Neuronal stem cell (in vitro differentiated cells): ENCODE results near the gene PLXNB3.

Experiments
- DNase-seq: peaks from one replicate; pipeline ENCODE4 v3.0.0-alpha.2; 2013; ENCODE audit warnings: low spot score
- H2AFZ ChIP-seq: one replicate; pipeline ENCODE4 v1.6.1; 2013; ENCODE audit warnings: mild to moderate bottlenecking, low read length, inconsistent platforms
- H2AK5ac ChIP-seq: 2 replicates; pipeline ENCODE4 v1.6.1; 2013; ENCODE audit warnings: low read depth, mild to moderate bottlenecking, inconsistent platforms, low read length, moderate library complexity, mixed read lengths
- H2BK120ac ChIP-seq: 2 replicates; pipeline ENCODE4 v1.6.1; 2013; ENCODE audit warnings: low read depth, mild to moderate bottlenecking, inconsistent platforms, low read length, moderate library complexity, mixed read lengths
- H2BK12ac ChIP-seq: one replicate; pipeline ENCODE4 v1.6.1; 2013; ENCODE audit warnings: low read length, inconsistent platforms
- H2BK15ac ChIP-seq: 2 replicates; pipeline ENCODE4 v1.6.1; 2013; ENCODE audit warnings: mild to moderate bottlenecking, low read length, inconsistent platforms, mixed read lengths
- H2BK5ac ChIP-seq: one replicate; pipeline ENCODE4 v1.6.1; 2013; ENCODE audit warnings: inconsistent platforms, mild to moderate bottlenecking, low read length, moderate library complexity
- H3K14ac ChIP-seq: one replicate; pipeline ENCODE4 v1.6.1; 2013; ENCODE audit warnings: low read length, inconsistent platforms
- H3K18ac ChIP-seq: 2 replicates; pipeline ENCODE4 v1.6.1; 2013; ENCODE audit warnings: low read length, inconsistent platforms
- H3K23ac ChIP-seq: 2 replicates; pipeline ENCODE4 v1.6.1; 2013; ENCODE audit warnings: low read depth, mild to moderate bottlenecking, mixed read lengths, low read length, inconsistent platforms; ENCODE audit not compliant: poor library complexity
- H3K27ac ChIP-seq: replicated peaks from 3 replicates; pipeline ENCODE4 v1.5.1; 2013; ENCODE audit warnings: low read length, inconsistent platforms
- H3K27me3 ChIP-seq, 3 experiments: 2 replicates each; pipeline ENCODE4 v1.6.1; 2013; ENCODE audit warnings: low read length in 3 of 3, mild to moderate bottlenecking in 2 of 3, inconsistent platforms in 1 of 3, low read depth in 1 of 3, mixed read lengths in 1 of 3, moderate library complexity in 1 of 3; ENCODE audit not compliant: control insufficient read depth in 3 of 3, insufficient read depth in 3 of 3
- H3K36me3 ChIP-seq, 2 donors: replicated peaks in 1 of 2; 2 replicates each; pipeline ENCODE4 v1.6.1; 2013; ENCODE audit warnings: low read length in 2 of 2; ENCODE audit not compliant: control insufficient read depth in 2 of 2, insufficient read depth in 2 of 2
- H3K4ac ChIP-seq: 2 replicates; pipeline ENCODE4 v1.6.1; 2013; ENCODE audit warnings: inconsistent platforms, mild to moderate bottlenecking, low read length, moderate library complexity
- H3K4me1 ChIP-seq, 2 donors: 1 replicate in 1 of 2; 2 replicates in 1 of 2; pipeline ENCODE4 v1.6.1; 2013; ENCODE audit warnings: low read length in 2 of 2, low read depth in 1 of 2; ENCODE audit not compliant: control insufficient read depth in 2 of 2, insufficient read depth in 1 of 2
- H3K4me2 ChIP-seq: one replicate; pipeline ENCODE4 v1.6.1; 2013; ENCODE audit warnings: mild to moderate bottlenecking, low read length, inconsistent platforms; ENCODE audit not compliant: insufficient read depth, poor library complexity, severe bottlenecking
- H3K4me3 ChIP-seq, 2 donors: 2 replicates each; pipeline ENCODE4 v1.5.1; 2013; ENCODE audit warnings: low read length in 2 of 2, mild to moderate bottlenecking in 2 of 2, inconsistent platforms in 1 of 2, moderate library complexity in 1 of 2
- H3K79me1 ChIP-seq: one replicate; pipeline ENCODE4 v1.6.1; 2013; ENCODE audit warnings: low read depth, mild to moderate bottlenecking, inconsistent platforms, low read length, moderate library complexity
- H3K9ac ChIP-seq: one replicate; pipeline ENCODE4 v1.6.1; 2013; ENCODE audit warnings: mild to moderate bottlenecking, low read depth, low read length, inconsistent platforms; ENCODE audit not compliant: poor library complexity
- H3K9me3 ChIP-seq, 2 donors: replicated peaks in 1 of 2; 2 replicates each; pipeline versions ENCODE3 to v1.6.1; 2013; ENCODE audit warnings: low read length in 2 of 2, mild to moderate bottlenecking in 2 of 2, inconsistent platforms in 1 of 2, low read depth in 1 of 2, mixed read lengths in 1 of 2, moderate library complexity in 1 of 2; ENCODE audit not compliant: control insufficient read depth in 2 of 2, insufficient read depth in 1 of 2
- H4K8ac ChIP-seq: one replicate; pipeline ENCODE4 v1.6.1; 2013; ENCODE audit warnings: low read depth, mild to moderate bottlenecking, inconsistent platforms, low read length, moderate library complexity
- H4K91ac ChIP-seq: one replicate; pipeline ENCODE4 v1.6.1; 2013; ENCODE audit warnings: low read length, low read depth, mild to moderate bottlenecking, inconsistent platforms; ENCODE audit not compliant: poor library complexity
- WGBS, 2 donors: extraction: QIAGEN DNeasy Blood & Tissue Kit; methylation state at CpG; one replicate each; pipeline ENCODE4 v1.1.7; 2013; ENCODE audit warnings: missing lambda C conversion rate in 2 of 2, mixed read lengths in 1 of 2; ENCODE audit not compliant: insufficient read length in 2 of 2, insufficient replicate concordance in 1 of 2; ENCODE audit errors: extremely low coverage in 2 of 2; 5-methylcytosine and 5-hydroxymethylcytosine counted together

PLXNB3 gene

GRCh38 chrX:153732401-153732800 is 31.6 kb upstream of the PLXNB3 start:
- Histone ChIP-seq H4K91ac (no peak overlapping the region), H3K23ac (no peak overlapping the region), H3K4me1 (peaks cover 2 to 4% of the 10 kb centered on the region in 2 donors), H2BK15ac (no peak overlapping the region), H3K9ac (no peak overlapping the region), H3K36me3 (no peaks in the 10 kb centered on the region), H3K27me3 (peaks cover 0 to 11% (median 0%) of the 10 kb centered on the region in 3 experiments), H2AK5ac (no peak overlapping the region), H3K4me3 (no peak overlapping the region), H2BK120ac (no peak overlapping the region), H3K4ac (no peak overlapping the region), H4K8ac (no peak overlapping the region), H3K14ac (no peak overlapping the region), H3K4me2 (no peak overlapping the region), H2BK12ac (no peak overlapping the region), H2BK5ac (no peak overlapping the region), H3K18ac (no peak overlapping the region), H2AFZ (no peak overlapping the region), H3K79me1 (no peaks in the 10 kb centered on the region), H3K27ac (no peak overlapping the region), H3K9me3 (peaks cover 0 to 13% of the 10 kb centered on the region in 2 donors)
- no peak for DNase-seq
- no CpG with 5 or more reads among the region's 14 CpGs for WGBS, 2 donors

DNA sequence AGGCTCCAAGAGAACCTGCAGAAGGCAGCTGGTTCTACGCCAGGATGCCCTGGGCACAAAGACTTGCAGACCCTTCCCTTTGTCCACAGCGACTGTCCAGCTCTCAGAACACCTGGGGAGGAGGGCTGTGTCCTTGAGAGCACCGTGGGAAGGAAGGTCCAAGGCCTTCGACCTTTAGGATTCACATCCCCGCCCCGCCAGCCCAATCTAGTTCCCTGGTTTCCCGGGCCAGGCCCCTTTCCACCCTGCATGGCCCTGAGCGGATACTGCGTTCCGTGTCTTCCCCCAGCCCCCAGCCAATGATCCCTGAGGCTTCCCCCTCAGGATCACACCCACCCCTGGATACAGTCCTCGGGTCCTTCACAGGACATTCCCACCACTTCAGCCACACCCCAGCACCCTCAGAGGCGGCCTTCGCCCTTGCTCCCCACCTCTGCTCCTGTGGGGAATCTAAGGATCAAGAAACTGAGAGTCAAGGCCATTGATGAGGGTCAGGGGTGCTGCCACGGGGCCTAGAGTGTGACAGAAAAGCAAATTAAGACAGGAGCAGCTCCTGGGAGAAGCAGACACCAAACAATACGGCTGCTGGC is 30.3 kb upstream of the PLXNB3 start:
- WGBS, 2 donors = no CpG with 5 or more reads among the region's 15 CpGs
- Histone ChIP-seq H4K91ac (no peak overlapping the region), H3K18ac (no peak overlapping the region), H2BK5ac (no peak overlapping the region), H3K4me2 (no peak overlapping the region), H3K4me3 (no peak overlapping the region), H3K27me3 (peaks cover 0 to 11% (median 0%) of the 10 kb centered on the region in 3 experiments), H2BK120ac (no peak overlapping the region), H2BK15ac (no peak overlapping the region), H3K14ac (no peak overlapping the region), H2BK12ac (no peak overlapping the region), H4K8ac (no peak overlapping the region), H3K36me3 (no peaks in the 10 kb centered on the region), H3K27ac (no peak overlapping the region), H3K79me1 (no peaks in the 10 kb centered on the region), H3K9me3 (peaks cover 0 to 13% of the 10 kb centered on the region in 2 donors), H3K23ac (no peak overlapping the region), H3K4me1 (no peaks in the 10 kb centered on the region), H3K4ac (no peak overlapping the region), H3K9ac (no peak overlapping the region), H2AK5ac (no peak overlapping the region), H2AFZ (no peak overlapping the region)
- DNase-seq = no peak

- no peaks in the 10 kb centered on the region for H3K79me1 ChIP-seq
- H2AFZ ChIP-seq = no peak overlapping the region
- H3K14ac ChIP-seq = no peak overlapping the region
- no peaks in the 10 kb centered on the region for H3K36me3 ChIP-seq
- no CpG with 5 or more reads among the region's 2 CpGs for whole genome bisulfite sequencing, 2 donors
- no peak overlapping the region for H3K23ac ChIP-seq
- no peak overlapping the region for H3K4me3 ChIP-seq
- H2BK15ac ChIP-seq = no peak overlapping the region
- no peak overlapping the region for H2AK5ac ChIP-seq
- H3K27ac ChIP-seq = no peak overlapping the region
- H2BK120ac ChIP-seq = no peak overlapping the region
- H3K27me3 ChIP-seq = peaks cover 0 to 11% (median 0%) of the 10 kb centered on the region in 3 experiments
- no peak for DNase-seq
- H3K4me1 ChIP-seq = no peaks in the 10 kb centered on the region
- no peak overlapping the region for H4K8ac ChIP-seq
- no peak overlapping the region for H3K18ac ChIP-seq
- H3K9ac ChIP-seq = no peak overlapping the region
- peaks cover 0 to 13% of the 10 kb centered on the region in 2 donors for H3K9me3 ChIP-seq
- H3K4ac ChIP-seq = no peak overlapping the region
- H4K91ac ChIP-seq = no peak overlapping the region
- H3K4me2 ChIP-seq = no peak overlapping the region
- no peak overlapping the region for H2BK12ac ChIP-seq
- no peak overlapping the region for H2BK5ac ChIP-seq
These were observed 29.2 kb upstream of the PLXNB3 start for GRCh38 chrX:153734871-153735270.

- no peak overlapping the region for H4K91ac ChIP-seq
- H3K4me2 ChIP-seq = no peak overlapping the region
- peaks cover 0 to 11% (median 0%) of the 10 kb centered on the region in 3 experiments for H3K27me3 ChIP-seq
- no peak overlapping the region for H2AK5ac ChIP-seq
- H2BK5ac ChIP-seq = no peak overlapping the region
- no peak overlapping the region for H2BK15ac ChIP-seq
- H3K36me3 ChIP-seq = no peaks in the 10 kb centered on the region
- no CpG with 5 or more reads among the region's 9 CpGs for WGBS, 2 donors
- no peaks in the 10 kb centered on the region for H3K79me1 ChIP-seq
- no peak overlapping the region for H3K27ac ChIP-seq
- DNase-seq = no peak
- no peak overlapping the region for H3K4ac ChIP-seq
- H4K8ac ChIP-seq = no peak overlapping the region
- peaks cover 0 to 13% of the 10 kb centered on the region in 2 donors for H3K9me3 ChIP-seq
- no peak overlapping the region for H3K4me3 ChIP-seq
- H2AFZ ChIP-seq = no peak overlapping the region
- H3K9ac ChIP-seq = no peak overlapping the region
- no peaks in the 10 kb centered on the region for H3K4me1 ChIP-seq
- no peak overlapping the region for H3K18ac ChIP-seq
- H3K14ac ChIP-seq = no peak overlapping the region
- no peak overlapping the region for H3K23ac ChIP-seq
- H2BK120ac ChIP-seq = no peak overlapping the region
- no peak overlapping the region for H2BK12ac ChIP-seq
These were observed 28.8 kb upstream of the PLXNB3 start for GRCh38 chrX:153735274-153735673.
